HG02938 (cell line): ENCODE measurements around the gene FXYD2.

ENCODE experiments used
- ATAC-seq: cut with Tn5 transposase; IDR thresholded peaks from one replicate; pipeline ENCODE4 v1.9.1; 2021; ENCODE audit warnings: mild to moderate bottlenecking, moderate library complexity; ENCODE audit not compliant: unreplicated experiment

The FXYD2 gene

GRCh38 chr11:117859061-117859460, 34.5 kb upstream of the FXYD2 start:
- no peak for ATAC-seq

GRCh38 chr11:117857734-117858414, 33.3 kb upstream of the FXYD2 start:
- no peak for ATAC-seq

GRCh38 chr11:117855912-117856651, 31.5 kb upstream of the FXYD2 start:
- ATAC-seq = no peak

- no peak for ATAC-seq
Measured at GRCh38 chr11:117855186-117855845, 30.8 kb upstream of the FXYD2 start.

- no peak for ATAC-seq
Measured at GRCh38 chr11:117852309-117852708, 27.8 kb upstream of the FXYD2 start.

- ATAC-seq = no peak
Measured at GRCh38 chr11:117851852-117852251, 27.3 kb upstream of the FXYD2 start.

- ATAC-seq = no peak
Measured at GRCh38 chr11:117851106-117851505, 26.6 kb upstream of the FXYD2 start.

- ATAC-seq = no peak
Measured at GRCh38 chr11:117849781-117850414, 25.4 kb upstream of the FXYD2 start.

- no peak for ATAC-seq
Measured at GRCh38 chr11:117843666-117844484, 19.3 kb upstream of the FXYD2 start.

GRCh38 chr11:117842131-117842941, 17.8 kb upstream of the FXYD2 start:
- ATAC-seq = no peak

GRCh38 chr11:117841551-117842031, 17.0 kb upstream of the FXYD2 start:
- ATAC-seq = no peak

- ATAC-seq = no peak
Measured at GRCh38 chr11:117840881-117841550, 16.5 kb upstream of the FXYD2 start.

GRCh38 chr11:117839936-117840813, 15.6 kb upstream of the FXYD2 start:
- ATAC-seq = no peak

- no peak for ATAC-seq
Measured at GRCh38 chr11:117839380-117839881, 14.9 kb upstream of the FXYD2 start.

- ATAC-seq = no peak
Measured at GRCh38 chr11:117838901-117839300, 14.4 kb upstream of the FXYD2 start.

- no peak for ATAC-seq
Measured at GRCh38 chr11:117837791-117838190, 13.2 kb upstream of the FXYD2 start.

GRCh38 chr11:117837070-117837776, 12.7 kb upstream of the FXYD2 start:
- ATAC-seq = no peak
